RKO (cell line): ENCODE measurements around the gene SPRR2F.

ENCODE experiments used
- DNase-seq: peaks from one replicate; pipeline ENCODE4 v3.0.0-alpha.2; 2016; ENCODE audit warnings: low spot score

SPRR2F gene

DNA sequence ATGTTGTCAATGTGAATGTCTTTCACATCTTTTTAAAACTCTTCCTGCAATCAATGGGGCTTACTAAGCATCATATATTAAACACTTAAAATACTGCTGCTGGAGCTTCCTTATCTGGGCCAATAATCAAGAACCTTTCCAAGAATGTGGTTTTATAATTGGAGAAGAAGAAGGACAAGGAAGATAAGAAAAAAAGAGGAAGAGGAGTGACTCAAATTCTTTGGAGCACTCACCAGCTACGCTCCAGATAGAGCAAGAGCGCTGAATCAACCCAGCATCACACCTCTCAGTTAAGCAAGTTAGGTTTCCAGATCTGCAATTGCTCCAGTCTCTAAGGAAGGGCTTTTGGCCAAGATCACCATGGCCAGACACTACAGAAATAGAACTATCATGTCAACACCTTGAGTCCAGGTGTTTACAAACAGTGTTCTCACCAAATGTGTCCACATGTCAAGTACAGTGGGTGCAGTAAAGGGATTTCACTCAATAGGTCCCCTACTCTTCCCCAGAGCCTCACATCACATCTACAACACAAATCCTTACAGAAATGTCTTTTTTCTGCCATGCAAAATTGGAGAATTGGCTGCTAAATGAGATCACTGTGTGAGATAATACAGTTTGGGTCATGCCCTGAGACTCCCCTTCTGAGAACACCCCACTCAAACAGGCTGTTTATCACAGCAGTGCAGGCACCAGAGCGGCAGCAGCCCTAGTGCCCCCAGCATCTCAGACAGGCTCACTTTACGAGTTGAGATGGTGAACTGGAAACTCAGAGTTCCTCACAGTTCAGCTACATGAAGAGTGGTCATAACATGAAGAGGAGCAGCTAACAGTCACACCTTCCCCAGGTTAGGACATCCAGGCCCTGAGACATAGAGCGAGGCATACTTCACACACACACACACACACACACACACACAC is 40.2 kb downstream of the SPRR2F start:
- no peak for DNase-seq

DNA sequence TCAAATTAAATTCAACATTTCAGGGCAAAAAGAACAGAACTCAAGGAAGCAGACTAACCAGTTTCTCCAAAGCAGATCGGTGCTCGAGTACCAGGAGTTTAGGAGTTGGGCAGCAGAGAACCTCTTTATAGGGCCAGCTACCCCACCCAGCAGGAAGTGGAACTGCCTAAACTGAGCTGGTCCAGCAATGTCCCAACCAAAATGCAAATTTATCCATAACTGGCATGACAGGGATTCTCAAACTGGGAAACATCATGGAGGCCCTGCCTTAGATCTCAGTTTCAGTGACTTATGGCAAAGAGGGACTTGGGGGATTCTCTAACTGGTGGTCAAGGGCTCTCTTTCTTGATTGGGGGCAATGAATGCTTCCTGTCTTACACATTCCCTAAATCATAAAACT is 41.8 kb downstream of the SPRR2F start, which contains the start of gene SPRR2B:
SPRR2B (minus strand) TSS at position 101 of the 400 bp plus-strand sequence. CDS start 772 bp downstream, outside the sequence.
- DNase-seq: no peak

DNA sequence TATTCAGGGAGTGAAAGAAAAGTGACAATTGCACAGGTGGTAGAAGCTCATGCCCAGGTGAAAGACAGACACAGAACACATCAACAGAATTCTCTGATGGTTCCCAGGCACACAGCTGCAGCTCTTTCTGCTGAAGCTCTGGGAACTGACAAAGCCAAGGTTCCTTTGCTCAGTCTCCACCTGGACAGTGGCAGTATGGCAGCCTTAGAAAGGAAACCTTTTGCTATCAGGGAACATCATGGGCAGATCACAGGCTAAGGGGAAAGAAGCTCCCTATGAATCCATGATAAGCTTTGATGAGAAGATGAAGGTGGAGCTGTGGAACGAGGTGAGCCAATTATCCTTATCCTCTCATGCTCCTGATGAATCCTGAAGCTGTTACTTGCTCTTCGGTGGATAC is 43.1 kb downstream of the SPRR2F start:
- no peak for DNase-seq
